NCI-H446 treated with DMSO at 0.1 percent for 48 hours (cell line): ENCODE data around the gene USP15.
"Not testable (repeated sequence)": the region's sequence is repeated elsewhere in the genome, so short reads cannot be mapped to it uniquely, and the experiment has no call there.

Experiments
- DNase-seq: peaks from one replicate; lab custom pipeline; 2025; lab: John Stamatoyannopoulos, UW

The USP15 gene

DNA sequence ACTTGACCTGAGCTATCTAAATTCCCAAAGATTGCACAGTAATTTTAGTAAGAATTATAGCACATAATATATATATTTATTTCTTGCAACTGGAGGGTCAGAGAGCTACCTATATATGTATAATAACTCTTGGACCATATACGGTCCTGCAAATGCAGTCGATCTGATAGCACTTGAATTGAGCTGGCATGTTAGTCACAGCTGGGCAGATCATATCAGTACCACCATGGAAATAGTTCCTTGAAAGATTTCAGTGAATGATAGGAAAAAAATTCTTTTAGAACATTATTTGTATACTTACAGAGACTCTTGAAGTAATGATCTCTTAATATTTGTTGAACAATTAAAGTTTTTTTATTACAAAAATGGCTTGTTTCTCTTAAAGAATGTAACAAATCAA lies 111.9 kb downstream of the USP15 start:
- no peak for DNase-seq

DNA sequence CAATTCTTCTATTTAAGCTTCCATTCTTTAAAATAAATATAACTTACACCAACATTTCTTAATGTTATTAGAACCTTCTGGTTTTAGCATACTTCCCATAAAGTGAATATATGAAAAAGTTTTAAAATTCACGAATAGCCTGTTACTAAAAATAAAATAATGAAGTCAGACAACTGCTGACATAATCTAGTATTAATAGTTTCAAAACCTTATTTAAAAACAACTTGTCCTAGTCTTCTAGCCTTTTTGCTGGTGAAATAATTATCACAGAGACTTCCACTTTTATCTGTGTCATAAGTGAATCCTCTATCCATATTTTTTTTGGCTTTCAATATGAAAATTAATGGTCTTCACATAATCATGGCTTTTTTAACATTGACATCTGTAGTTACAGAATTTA lies 112.6 kb downstream of the USP15 start:
- DNase-seq: no peak

- no peak for DNase-seq
Observed at GRCh38 chr12:62375603-62376002, 115.4 kb downstream of the USP15 start.

DNA sequence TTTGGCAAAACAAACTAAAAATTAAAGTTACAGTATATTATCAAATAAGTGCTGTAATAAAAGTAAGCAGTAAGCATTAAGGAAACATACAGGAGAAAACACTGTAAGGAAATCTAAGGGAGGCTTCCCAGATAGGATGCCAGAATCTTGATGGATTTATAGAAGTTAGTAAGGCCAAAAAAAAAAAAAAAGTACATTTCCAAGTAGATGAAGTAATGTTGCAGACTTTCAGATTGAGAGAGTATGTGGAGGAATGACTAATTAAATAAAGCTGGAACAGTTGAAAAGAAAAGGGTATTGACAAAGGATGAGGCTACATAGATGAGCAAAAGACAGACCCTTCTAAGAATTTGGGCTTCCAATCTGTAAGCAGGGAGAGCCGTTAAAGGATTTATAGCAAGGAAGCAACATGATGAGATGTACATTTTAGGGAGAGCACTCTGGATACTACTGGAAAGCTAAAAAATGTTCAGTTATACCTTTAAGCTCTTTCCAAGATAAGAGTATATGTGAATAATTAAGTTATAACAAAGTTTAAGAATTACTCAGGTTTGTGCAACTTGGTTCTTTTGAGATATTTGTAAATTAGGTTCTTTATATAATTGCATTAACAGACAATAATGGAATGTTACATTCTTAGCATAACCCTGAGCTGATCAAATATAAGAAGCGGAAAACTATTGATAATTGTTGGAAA lies 119.0 kb downstream of the USP15 start:
- DNase-seq: no peak

- DNase-seq: no peak
Observed at GRCh38 chr12:62379723-62380045, 119.5 kb downstream of the USP15 start.

- DNase-seq: no peak
Observed at GRCh38 chr12:62382526-62382925, 122.3 kb downstream of the USP15 start.

- no peak for DNase-seq
Observed at GRCh38 chr12:62396750-62397149, 136.5 kb downstream of the USP15 start.

- DNase-seq: no peak
Observed at GRCh38 chr12:62400135-62400534, 139.9 kb downstream of the USP15 start.

- DNase-seq: no peak
Observed at GRCh38 chr12:62401631-62402030, 141.4 kb downstream of the USP15 start.

GRCh38 chr12:62403031-62403430 lies 142.8 kb downstream of the USP15 start:
- no peak for DNase-seq

GRCh38 chr12:62407587-62407986 lies 147.4 kb downstream of the USP15 start:
- DNase-seq: no peak

GRCh38 chr12:62409068-62409467 lies 148.9 kb downstream of the USP15 start:
- no peak for DNase-seq

- DNase-seq: no peak
Observed at GRCh38 chr12:62414180-62414579, 154.0 kb downstream of the USP15 start.

GRCh38 chr12:62426089-62426488 lies 165.9 kb downstream of the USP15 start:
- no peak for DNase-seq

- no peak for DNase-seq
Observed at GRCh38 chr12:62429457-62429856, 169.3 kb downstream of the USP15 start.

DNA sequence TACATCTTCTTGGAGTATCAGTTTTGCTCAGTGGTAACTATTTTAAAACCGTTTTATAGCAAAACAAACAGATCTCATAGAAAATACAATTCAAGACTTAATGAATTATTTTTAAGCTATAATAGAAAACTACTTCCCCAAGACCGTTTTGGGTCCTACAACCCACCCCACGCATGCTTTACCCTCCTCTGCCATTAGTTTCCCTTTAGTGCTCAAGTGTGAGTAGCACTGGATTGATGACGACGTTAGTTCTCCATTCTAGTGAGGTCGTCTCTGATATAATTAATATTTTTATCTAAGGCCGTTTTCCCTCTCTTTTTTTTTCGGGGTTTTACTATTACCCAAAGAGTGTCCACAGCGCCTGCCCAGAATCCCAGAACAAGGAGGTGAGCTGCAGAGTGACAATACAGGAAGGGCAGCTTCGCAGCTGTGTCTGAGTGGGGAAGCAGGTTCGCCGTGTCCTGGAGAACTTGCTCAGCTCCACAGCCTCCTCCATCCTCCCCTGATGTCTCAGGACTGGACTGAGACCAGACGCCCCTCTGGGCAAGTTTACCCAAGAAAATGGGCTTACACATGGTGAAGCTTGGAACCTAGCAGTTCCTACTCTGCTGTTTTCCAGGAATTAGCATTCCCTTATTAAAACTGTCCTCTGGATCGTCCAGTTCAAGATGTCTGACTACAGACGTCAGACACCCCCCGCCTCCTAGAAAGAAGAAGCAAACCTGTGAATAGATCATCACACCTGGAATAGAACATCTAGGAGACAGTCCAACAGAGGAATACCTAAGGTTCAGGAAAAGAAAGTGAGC lies 174.5 kb downstream of the USP15 start:
- no peak for DNase-seq

- DNase-seq: no peak
Observed at GRCh38 chr12:62435303-62436163, 175.3 kb downstream of the USP15 start.

- DNase-seq: no peak
Observed at GRCh38 chr12:62436164-62436503, 175.9 kb downstream of the USP15 start.

- peak; percentile 0 for DNase-seq
Observed at GRCh38 chr12:62438098-62438692, 178.0 kb downstream of the USP15 start.

DNA sequence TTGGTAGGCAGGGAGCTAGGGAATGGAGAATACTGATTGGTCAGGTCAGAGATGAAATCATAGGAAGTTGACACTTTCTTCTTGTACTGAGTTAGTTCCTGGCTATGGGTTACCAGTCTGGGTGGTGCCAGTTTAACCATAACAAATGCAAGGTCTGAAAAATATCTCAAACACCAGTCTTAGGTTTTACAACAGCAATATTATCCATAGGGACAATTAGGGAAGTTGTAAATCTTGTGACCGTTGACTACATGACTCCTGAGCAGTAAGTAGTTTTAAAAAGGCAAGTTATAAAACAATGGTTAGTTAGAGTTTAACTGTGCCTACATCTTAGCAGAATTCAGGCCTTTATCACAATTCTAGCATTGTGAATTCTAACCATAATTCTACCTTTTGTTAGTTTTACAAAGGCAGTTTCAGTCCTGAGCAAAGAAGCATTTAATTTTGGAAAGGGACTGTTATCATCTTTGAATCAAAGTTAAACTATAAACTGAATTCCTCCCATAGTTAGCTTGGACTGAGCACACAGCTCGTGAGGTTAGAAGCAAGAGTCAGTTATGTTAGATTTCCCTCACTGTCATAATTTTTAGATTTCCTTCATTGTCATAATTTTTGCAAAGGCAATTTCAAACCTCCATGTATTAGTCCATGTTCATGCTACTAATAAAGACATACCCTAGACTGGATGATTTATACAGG lies 186.7 kb downstream of the USP15 start:
- DNase-seq: no peak

- no peak for DNase-seq
Observed at GRCh38 chr12:62448436-62448835, 188.2 kb downstream of the USP15 start.

- DNase-seq: not testable (repeated sequence)
Observed at GRCh38 chr12:62455429-62455828, 195.2 kb downstream of the USP15 start.
